Uterus (tissue), 2 donors: ENCODE results near the gene INSL6.
"Not testable (repeated sequence)": the region's sequence is repeated elsewhere in the genome, so short reads cannot be mapped to it uniquely, and the experiment has no call there.

Experiments
- CTCF ChIP-seq, 4 experiments: fragments of 200-600 bp in 2 of 4; fragments of 450-650 bp in 2 of 4; sonication (generic) in 2 of 4; IDR thresholded peaks; one replicate each; pipeline ENCODE4 v1.5.1; 2016 to 2019; ENCODE audit warnings: antibody characterized with exemption in 4 of 4, mild to moderate bottlenecking in 2 of 4, moderate library complexity in 1 of 4
- POLR2A ChIP-seq, 2 donors: fragments of 450-650 bp; IDR thresholded peaks; one replicate each; pipeline ENCODE4 v1.6.1; 2016; ENCODE audit warnings: antibody characterized with exemption in 2 of 2, mild to moderate bottlenecking in 1 of 2, moderate library complexity in 1 of 2

GRCh38 chr9:5180631-5181030 is 4.8 kb downstream of the INSL6 start:
- TF ChIP-seq CTCF, POLR2A (IDR thresholded peaks at IDR 0.05): not testable (repeated sequence)
